KBM-7 (cell line): ENCODE data around the gene SF3B1.
"Not testable (repeated sequence)": the region's sequence is repeated elsewhere in the genome, so short reads cannot be mapped to it uniquely, and the experiment has no call there.

Experiments used
- DNase-seq: peaks from one replicate; pipeline ENCODE4 v3.0.0-alpha.2; 2015
- in situ Hi-C: fragments of 300-500 bp; cut with MboI; formaldehyde crosslinking; loops from 2 replicates; pipeline ENCODE4 v1.14.3; 2020; ENCODE audit warnings: low sequenced_read_pairs, low pct_unique_long_range_greater_than_20kb, mixed read lengths

The SF3B1 gene

GRCh38 chr2:197383825-197384224 is 51.0 kb downstream of the SF3B1 start:
- in situ Hi-C loops = no loop called here
- DNase-seq = no peak

GRCh38 chr2:197381641-197382040 is 53.2 kb downstream of the SF3B1 start:
- in situ Hi-C loops = no loop called here
- no peak for DNase-seq

GRCh38 chr2:197379918-197380309 is 54.9 kb downstream of the SF3B1 start:
- not testable (repeated sequence) for DNase-seq

GRCh38 chr2:197379308-197379917 is 55.4 kb downstream of the SF3B1 start:
- in situ Hi-C loops, DNase-seq: not testable (repeated sequence)

More at GRCh38 chr2:197379918-197380309, 54.9 kb downstream of the SF3B1 start:
- in situ Hi-C loops = not testable (repeated sequence)

- DNase-seq = peak; percentile 51
- in situ Hi-C loops = no loop called here
Observed at GRCh38 chr2:197378494-197379307, 56.1 kb downstream of the SF3B1 start.

GRCh38 chr2:197378086-197378485 is 56.7 kb downstream of the SF3B1 start:
- in situ Hi-C loops = no loop called here

GRCh38 chr2:197377670-197378069 is 57.2 kb downstream of the SF3B1 start:
- in situ Hi-C loops = no loop called here
- no peak for DNase-seq

More at GRCh38 chr2:197378086-197378485, 56.7 kb downstream of the SF3B1 start:
- no peak for DNase-seq

GRCh38 chr2:197372592-197372991 is 62.2 kb downstream of the SF3B1 start:
- DNase-seq = no peak
- in situ Hi-C loops = no loop called here

- DNase-seq, in situ Hi-C loops: not testable (repeated sequence)
Observed at GRCh38 chr2:197370664-197371063, 64.2 kb downstream of the SF3B1 start.

- DNase-seq = peak; percentile 58
- in situ Hi-C loops = no loop called here
Observed at GRCh38 chr2:197369933-197370320, 64.9 kb downstream of the SF3B1 start.

- in situ Hi-C loops = no loop called here
Observed at GRCh38 chr2:197369228-197369932, 65.4 kb downstream of the SF3B1 start.

GRCh38 chr2:197368412-197368811 is 66.4 kb downstream of the SF3B1 start:
- DNase-seq = no peak
- in situ Hi-C loops = no loop called here

More at GRCh38 chr2:197369228-197369932, 65.4 kb downstream of the SF3B1 start:
- peak; percentile 49 for DNase-seq

GRCh38 chr2:197363998-197364397 is 70.8 kb downstream of the SF3B1 start:
- no peak for DNase-seq
- in situ Hi-C loops = no loop called here

- in situ Hi-C loops = no loop called here
- no peak for DNase-seq
Observed at GRCh38 chr2:197360744-197361156, 74.1 kb downstream of the SF3B1 start.

GRCh38 chr2:197359859-197360258 is 75.0 kb downstream of the SF3B1 start:
- in situ Hi-C loops = no loop called here
- DNase-seq = no peak

GRCh38 chr2:197358931-197359330 is 75.9 kb downstream of the SF3B1 start:
- no peak for DNase-seq
- in situ Hi-C loops = no loop called here

- in situ Hi-C loops = no loop called here
- no peak for DNase-seq
Observed at GRCh38 chr2:197357986-197358385, 76.8 kb downstream of the SF3B1 start.

GRCh38 chr2:197356136-197356535 is 78.7 kb downstream of the SF3B1 start:
- peak; percentile 32 for DNase-seq
- in situ Hi-C loops = no loop called here

GRCh38 chr2:197354169-197354558 is 80.7 kb downstream of the SF3B1 start:
- in situ Hi-C loops = no loop called here
- no peak for DNase-seq
